GM12873 (cell line): ENCODE measurements around the gene NOVA1.

Experiments used
- TF ChIP-seq, protein P1 (sequence below): IDR thresholded peaks from 2 replicates; pipeline ENCODE4 v1.5.1; 2012; ENCODE audit warnings: low read depth, mild to moderate bottlenecking, moderate library complexity, low read length, control low read depth; ENCODE audit not compliant: insufficient read depth; ENCODE audit errors: missing control alignments

Gene NOVA1

GRCh38 chr14:26597589-26598080, at the start of gene NOVA1:
Gene NOVA1 (minus strand): TSS chr14:26598033. CDS start chr14:26597436, 597 bp downstream.
- TF ChIP-seq, protein P1, sequence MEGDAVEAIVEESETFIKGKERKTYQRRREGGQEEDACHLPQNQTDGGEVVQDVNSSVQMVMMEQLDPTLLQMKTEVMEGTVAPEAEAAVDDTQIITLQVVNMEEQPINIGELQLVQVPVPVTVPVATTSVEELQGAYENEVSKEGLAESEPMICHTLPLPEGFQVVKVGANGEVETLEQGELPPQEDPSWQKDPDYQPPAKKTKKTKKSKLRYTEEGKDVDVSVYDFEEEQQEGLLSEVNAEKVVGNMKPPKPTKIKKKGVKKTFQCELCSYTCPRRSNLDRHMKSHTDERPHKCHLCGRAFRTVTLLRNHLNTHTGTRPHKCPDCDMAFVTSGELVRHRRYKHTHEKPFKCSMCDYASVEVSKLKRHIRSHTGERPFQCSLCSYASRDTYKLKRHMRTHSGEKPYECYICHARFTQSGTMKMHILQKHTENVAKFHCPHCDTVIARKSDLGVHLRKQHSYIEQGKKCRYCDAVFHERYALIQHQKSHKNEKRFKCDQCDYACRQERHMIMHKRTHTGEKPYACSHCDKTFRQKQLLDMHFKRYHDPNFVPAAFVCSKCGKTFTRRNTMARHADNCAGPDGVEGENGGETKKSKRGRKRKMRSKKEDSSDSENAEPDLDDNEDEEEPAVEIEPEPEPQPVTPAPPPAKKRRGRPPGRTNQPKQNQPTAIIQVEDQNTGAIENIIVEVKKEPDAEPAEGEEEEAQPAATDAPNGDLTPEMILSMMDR, result no peak

GRCh38 chr14:26636561-26636960, 38.7 kb upstream of the NOVA1 start:
- TF ChIP-seq, protein P1, result no peak

GRCh38 chr14:26626256-26626655, 28.4 kb upstream of the NOVA1 start:
- TF ChIP-seq, protein P1, result no peak

DNA sequence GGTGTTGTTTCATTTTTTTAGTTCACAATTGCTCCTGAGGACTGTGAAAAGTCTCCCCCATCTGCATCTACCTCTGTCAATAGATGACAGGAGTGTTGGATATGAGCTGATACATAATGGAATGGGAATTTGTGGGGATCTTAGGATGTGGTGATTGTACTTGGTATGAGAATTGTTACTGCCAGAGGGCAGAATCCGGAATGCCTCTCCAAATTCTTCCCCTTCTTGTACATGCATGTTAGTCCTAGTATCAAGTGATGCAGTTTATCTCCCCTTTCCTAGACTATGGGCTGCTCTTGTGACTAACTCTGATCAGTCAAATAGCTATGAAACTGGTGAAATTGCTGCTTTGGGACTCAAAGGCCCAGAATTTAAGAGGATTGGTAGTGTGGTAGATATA, 24.8 kb upstream of the NOVA1 start:
- TF ChIP-seq, protein P1, result no peak

DNA sequence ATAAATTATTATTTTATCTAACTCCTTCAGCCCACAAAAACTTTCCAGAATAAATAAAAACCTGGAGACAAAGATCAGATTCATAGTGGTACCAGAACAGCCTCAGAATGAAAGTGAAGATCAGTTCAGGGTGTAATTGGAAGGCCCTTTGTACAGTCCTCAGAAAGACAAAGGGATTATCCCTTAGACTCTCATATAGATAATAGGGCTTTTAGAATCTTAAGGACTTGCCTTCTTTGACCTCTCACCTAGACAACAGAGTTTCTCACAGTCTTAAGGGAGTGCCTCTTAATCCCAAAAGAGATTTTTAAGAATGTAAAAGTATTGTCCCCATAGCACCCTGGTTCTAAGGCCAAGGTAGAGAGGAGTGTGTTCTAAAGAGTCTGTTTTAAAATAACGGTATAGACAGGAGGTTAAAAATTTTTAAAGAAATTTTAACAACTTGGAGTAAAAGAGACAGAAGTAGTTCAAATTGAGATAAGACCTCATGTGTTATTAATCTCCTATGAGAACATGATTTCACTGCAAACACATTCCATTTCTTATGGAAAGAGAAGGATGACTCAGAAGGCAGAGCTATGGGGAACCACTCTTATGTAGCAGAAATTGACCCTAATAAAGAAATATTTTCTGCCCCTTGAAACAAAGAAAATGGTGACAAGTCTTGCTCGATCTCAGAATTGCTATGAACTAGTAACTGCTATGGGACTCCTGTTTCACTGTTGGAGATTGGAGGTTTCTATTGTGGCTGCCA, 24.2 kb upstream of the NOVA1 start:
- TF ChIP-seq, protein P1, result no peak

DNA sequence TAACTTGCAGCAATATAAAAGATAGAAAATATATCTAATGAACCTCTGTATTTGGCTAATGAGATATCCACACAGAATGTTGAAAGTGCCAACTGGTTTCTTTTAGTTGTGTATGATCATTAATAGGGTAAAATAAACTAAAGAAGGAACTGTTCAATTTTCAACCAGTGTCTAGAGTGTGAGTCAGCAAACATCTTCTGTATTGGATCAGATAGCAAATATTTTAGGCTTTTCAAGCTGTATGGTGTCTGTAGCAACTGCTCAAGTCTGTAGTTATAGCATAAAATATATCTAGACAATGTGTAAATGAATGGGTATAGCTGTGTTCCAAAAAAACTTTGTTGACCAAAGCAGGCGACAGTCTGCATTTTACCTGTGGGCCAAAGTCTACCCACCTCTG, 23.5 kb upstream of the NOVA1 start:
- TF ChIP-seq, protein P1, result no peak

GRCh38 chr14:26611259-26611658, 13.4 kb upstream of the NOVA1 start:
- TF ChIP-seq, protein P1, result no peak
